PC-3 (cell line): ENCODE data around the gene MTCL3.

Source experiments
- ATAC-seq: fragments of 200-7000 bp; cut with Tn5 transposase; 2 replicates; pipeline ENCODE4 v1.9.1; 2020; ENCODE audit warnings: mild to moderate bottlenecking, moderate library complexity
- BruUV-seq: library from RNA; stranded (reverse); fragments of 400-500 nt; replicated peaks from 2 replicates; lab custom pipeline; 2021; lab: Mats Ljungman, UMichigan
- CTCF ChIA-PET: fragments of 300-600 bp; sonication (Branson Sonifier 250); formaldehyde crosslinking; loops from one replicate; lab custom pipeline; 2022; ENCODE audit warnings: antibody characterized with exemption; lab: Charles Lee
- POLR2A ChIA-PET: fragments of 300-600 bp; sonication (Branson Sonifier 250); formaldehyde crosslinking; loops from one replicate; lab custom pipeline; 2022; ENCODE audit warnings: antibody characterized with exemption; ENCODE audit not compliant: unreplicated experiment; lab: Charles Lee
- DNase-seq: peaks from one replicate; pipeline ENCODE4 v3.0.0-alpha.2; 2015
- H2AFZ ChIP-seq: fragments of 300-600 bp; sonication (generic); 2 replicates; pipeline ENCODE4 v1.6.0; 2016; ENCODE audit warnings: antibody characterized with exemption, low read length
- H3F3A ChIP-seq: fragments of 300-600 bp; sonication (generic); one replicate; pipeline ENCODE4 v1.6.0; 2017; ENCODE audit warnings: antibody characterized with exemption, low read length, control low read depth, mild to moderate bottlenecking; ENCODE audit not compliant: unreplicated experiment
- H3K27ac ChIP-seq: fragments of 300-600 bp; sonication (generic); 2 replicates; pipeline ENCODE4 v1.5.1; 2016; ENCODE audit warnings: mild to moderate bottlenecking, low read length
- H3K27me3 ChIP-seq: fragments of 300-600 bp; sonication (generic); 2 replicates; pipeline ENCODE4 v1.6.1; 2016; ENCODE audit warnings: low read length, mixed read lengths
- H3K36me3 ChIP-seq: fragments of 300-600 bp; sonication (generic); 2 replicates; pipeline ENCODE4 v1.6.1; 2016; ENCODE audit warnings: low read depth, mixed run types, low read length, mixed read lengths
- H3K4me1 ChIP-seq: fragments of 300-600 bp; sonication (generic); 2 replicates; pipeline ENCODE4 v1.5.1; 2016; ENCODE audit warnings: low read length; ENCODE audit not compliant: insufficient read depth
- H3K4me2 ChIP-seq: fragments of 300-600 bp; sonication (generic); 2 replicates; pipeline ENCODE4 v1.6.0; 2016; ENCODE audit warnings: low read length
- H3K4me3 ChIP-seq: fragments of 300-600 bp; sonication (generic); 2 replicates; pipeline ENCODE4 v1.5.1; 2016; ENCODE audit warnings: mild to moderate bottlenecking, low read length, mixed read lengths
- H3K79me2 ChIP-seq: fragments of 300-600 bp; sonication (generic); 2 replicates; pipeline ENCODE4 v1.6.1; 2017; ENCODE audit warnings: low read length, mixed read lengths
- H3K9ac ChIP-seq: fragments of 300-600 bp; sonication (generic); 2 replicates; pipeline ENCODE4 v1.6.0; 2016; ENCODE audit warnings: mild to moderate bottlenecking, low read length
- H3K9me2 ChIP-seq: fragments of 300-600 bp; sonication (generic); replicated peaks from 2 replicates; pipeline ENCODE4 v1.6.1; 2016; ENCODE audit warnings: mixed run types, low read length, mixed read lengths
- H3K9me3 ChIP-seq: fragments of 300-600 bp; sonication (generic); 2 replicates; pipeline ENCODE4 v1.6.1; 2016; ENCODE audit warnings: low read length, mixed read lengths
- H4K20me1 ChIP-seq: fragments of 300-600 bp; sonication (generic); 2 replicates; pipeline ENCODE4 v1.6.1; 2016; ENCODE audit warnings: low read length, mixed read lengths
- CTCF ChIP-seq: fragments of 300-600 bp; sonication (generic); conservative IDR thresholded peaks from 2 replicates; pipeline ENCODE4 v1.5.1; 2017; ENCODE audit warnings: antibody characterized with exemption, low read depth, mild to moderate bottlenecking, low read length
- EZH2 ChIP-seq: fragments of 300-600 bp; sonication (generic); IDR thresholded peaks from one replicate; pipeline ENCODE4 v1.6.1; 2017; ENCODE audit warnings: antibody characterized with exemption, mild to moderate bottlenecking, low read length; ENCODE audit not compliant: unreplicated experiment
- EZH2phosphoT487 ChIP-seq: fragments of 300-600 bp; sonication (generic); IDR thresholded peaks from 2 replicates; pipeline ENCODE4 v1.6.1; 2018; ENCODE audit warnings: mild to moderate bottlenecking, antibody characterized with exemption, low read length, borderline replicate concordance
- intact Hi-C: fragments of 100-400 bp; cut with micrococcal nuclease; formaldehyde crosslinking; loops from 2 replicates; pipeline ENCODE4 v1.9.0; 2023

MTCL3 gene

GRCh38 chr6:127477658-127478057 is 41.5 kb downstream of the MTCL3 start:
- H3K79me2 ChIP-seq: no peaks in the 10 kb centered on the region
- H3K27ac ChIP-seq: no peak overlapping the region
- ChIA-PET POLR2A (no interaction called here), CTCF (no interaction called here)
- H3K27me3 ChIP-seq: no peaks in the 10 kb centered on the region
- intact Hi-C loops: no loop called here
- no peak for TF ChIP-seq EZH2
- TF ChIP-seq CTCF: no peak
- no peak for TF ChIP-seq EZH2phosphoT487
- ATAC-seq (no peak), DNase-seq (no peak)
- H3K4me1 ChIP-seq: peaks cover 25% of the 10 kb centered on the region
- H3F3A ChIP-seq: no peaks in the 10 kb centered on the region
- BruUV-seq: no TSS peak
- no peak overlapping the region for H3K4me2 ChIP-seq
- H3K9me3 ChIP-seq: no peaks in the 10 kb centered on the region
- H3K9ac ChIP-seq: no peak overlapping the region
- no peaks in the 10 kb centered on the region for H4K20me1 ChIP-seq
- no peak overlapping the region for H2AFZ ChIP-seq
- H3K9me2 ChIP-seq: no peaks in the 10 kb centered on the region
- no peaks in the 10 kb centered on the region for H3K36me3 ChIP-seq
- H3K4me3 ChIP-seq: no peak overlapping the region

DNA sequence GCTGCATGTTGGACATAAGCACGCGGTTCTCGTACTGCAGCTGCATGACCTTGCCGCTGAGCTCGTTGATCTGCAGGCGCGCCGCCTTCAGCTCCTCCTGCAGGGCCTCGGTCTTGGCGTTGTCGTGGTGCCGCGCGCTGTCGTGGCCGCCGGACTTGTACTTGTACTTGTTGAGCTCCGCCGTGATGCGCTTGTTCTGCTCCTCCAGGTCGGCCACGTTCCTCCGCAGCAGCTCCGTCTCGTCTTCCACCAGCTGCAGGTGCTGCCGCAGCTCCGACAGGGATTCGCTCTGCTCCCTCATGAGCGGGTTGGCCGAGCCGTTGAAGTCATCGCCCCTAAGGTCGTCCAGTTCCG is 43.3 kb downstream of the MTCL3 start:
- ATAC-seq: no peak
- H3K27ac ChIP-seq: no peak overlapping the region
- H3K9ac ChIP-seq: no peak overlapping the region
- no peaks in the 10 kb centered on the region for H3K79me2 ChIP-seq
- intact Hi-C loops: no loop called here
- TF ChIP-seq EZH2phosphoT487: no peak
- no peak for TF ChIP-seq CTCF
- no peak for TF ChIP-seq EZH2
- H3K36me3 ChIP-seq: no peaks in the 10 kb centered on the region
- BruUV-seq: no TSS peak
- no peak overlapping the region for H2AFZ ChIP-seq
- H3K4me2 ChIP-seq: no peak overlapping the region
- H3K4me1 ChIP-seq: peaks cover 23% of the 10 kb centered on the region
- no peak overlapping the region for H3K4me3 ChIP-seq
- CTCF ChIA-PET: no interaction called here
- POLR2A ChIA-PET: interaction anchor here (0.5 kb wide), 1 partner anchor 181 kb away, joined by 4 read pairs; no protein-coding TSS in a partner anchor
- H3K9me3 ChIP-seq: no peaks in the 10 kb centered on the region
- H3K9me2 ChIP-seq: no peaks in the 10 kb centered on the region
- no peaks in the 10 kb centered on the region for H3K27me3 ChIP-seq
- H4K20me1 ChIP-seq: no peaks in the 10 kb centered on the region
- DNase-seq: no peak
- no peaks in the 10 kb centered on the region for H3F3A ChIP-seq

DNA sequence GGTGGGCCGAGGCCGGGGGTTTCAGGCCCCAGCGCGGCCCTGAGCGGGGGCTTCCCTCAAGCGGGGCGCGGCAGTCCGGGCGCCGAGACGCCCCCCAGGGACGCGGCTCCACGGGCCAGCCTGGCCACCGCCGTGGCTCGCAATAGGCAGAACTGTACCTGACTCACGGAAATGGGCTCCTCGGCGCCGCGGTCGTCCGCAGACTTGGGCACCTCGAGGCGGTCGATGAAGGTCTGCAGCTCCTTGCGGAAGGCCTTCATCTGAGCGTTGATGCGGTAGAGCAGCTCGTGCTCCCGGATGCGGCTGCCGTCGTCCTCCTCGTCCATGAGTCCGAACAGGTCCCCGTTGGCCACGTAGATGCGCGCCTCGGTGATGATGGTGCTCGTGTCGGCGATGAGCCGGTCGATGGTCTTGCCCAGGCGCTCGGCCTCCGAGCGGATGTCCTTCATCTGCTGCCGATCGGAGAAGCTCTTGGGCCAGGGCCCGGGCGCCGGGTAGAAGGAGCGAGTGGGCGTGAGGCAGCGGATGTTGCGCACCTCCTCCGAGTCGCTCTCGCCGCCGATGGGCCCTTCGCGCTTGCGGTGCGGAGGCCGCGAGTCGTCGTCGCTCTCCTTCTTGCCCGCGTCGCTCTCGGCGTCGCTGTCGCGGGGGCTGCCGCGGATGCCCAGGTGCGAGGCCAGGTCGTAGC is 43.9 kb downstream of the MTCL3 start:
- H3K4me3 ChIP-seq: no peak overlapping the region
- BruUV-seq: no TSS peak
- no peaks in the 10 kb centered on the region for H3K36me3 ChIP-seq
- no peak overlapping the region for H3K9ac ChIP-seq
- no peak overlapping the region for H3K27ac ChIP-seq
- no peaks in the 10 kb centered on the region for H3F3A ChIP-seq
- TF ChIP-seq CTCF (no peak), EZH2phosphoT487 (no peak), EZH2 (no peak)
- H3K79me2 ChIP-seq: no peaks in the 10 kb centered on the region
- ChIA-PET CTCF (no interaction called here), POLR2A (no interaction called here)
- H3K9me3 ChIP-seq: no peaks in the 10 kb centered on the region
- intact Hi-C loops: no loop called here
- H4K20me1 ChIP-seq: no peaks in the 10 kb centered on the region
- H3K4me1 ChIP-seq: peaks cover 17% of the 10 kb centered on the region
- no peak overlapping the region for H2AFZ ChIP-seq
- H3K9me2 ChIP-seq: no peaks in the 10 kb centered on the region
- no peaks in the 10 kb centered on the region for H3K27me3 ChIP-seq
- no peak overlapping the region for H3K4me2 ChIP-seq
- DNase-seq (no peak), ATAC-seq (no peak)
